Left ventricle myocardium inferior (tissue), 1 donor: ENCODE data around the gene IDH3G. TPM values are rescaled to one million over a fixed set of nuclear protein-coding genes. Genes with fewer than 3 reads are reported as not detected.

Experiments
- DNase-seq: peaks from one replicate; pipeline ENCODE4 v3.0.0-alpha.2; 2020
- H3K27ac ChIP-seq: fragments of 200-600 bp; replicated peaks from 2 replicates; pipeline ENCODE4 v1.8.0; 2021
- H3K27me3 ChIP-seq: fragments of 200-600 bp; 2 replicates; pipeline ENCODE4 v1.8.0; 2021; ENCODE audit warnings: low read depth
- H3K36me3 ChIP-seq: fragments of 200-600 bp; 2 replicates; pipeline ENCODE4 v1.8.0; 2021
- H3K4me1 ChIP-seq: fragments of 200-600 bp; 2 replicates; pipeline ENCODE4 v1.8.0; 2021
- H3K4me3 ChIP-seq: fragments of 200-600 bp; 2 replicates; pipeline ENCODE4 v1.8.0; 2021; ENCODE audit warnings: mild to moderate bottlenecking, moderate library complexity
- H3K9me3 ChIP-seq: fragments of 200-600 bp; replicated peaks from 2 replicates; pipeline ENCODE4 v1.8.0; 2021
- CTCF ChIP-seq: fragments of 200-600 bp; IDR thresholded peaks from 2 replicates; pipeline ENCODE4 v1.8.0; 2021; ENCODE audit warnings: antibody characterized with exemption, mild to moderate bottlenecking, borderline replicate concordance
- intact Hi-C: fragments of 100-400 bp; cut with micrococcal nuclease; formaldehyde crosslinking; loops from one replicate; pipeline ENCODE4 v1.11.0; 2022
- total RNA-seq: library from RNA; stranded (reverse); fragmentation: NEBNext Ultra II Directional; extraction: Animal tissue kit (Norgen Biotek cat#: 25700); gene quantifications from one replicate; pipeline ENCODE4 v1.2.1, GENCODE V29; 2021
- donor health status: DM: no; HTN: yes; CAD: no; lungs with severe emphysema.

The IDH3G gene
- total RNA-seq, 1 donor from 2014 or later, result 72.5 TPM

- no peak for DNase-seq
- Histone ChIP-seq H3K9me3 (no peaks in the 10 kb centered on the region), H3K4me1 (peaks cover 10% of the 10 kb centered on the region), H3K27ac (peak overlapping the region; percentile 45), H3K27me3 (no peaks in the 10 kb centered on the region), H3K36me3 (peaks cover 17% of the 10 kb centered on the region), H3K4me3 (no peak overlapping the region)
- TF ChIP-seq CTCF, result no peak
- intact Hi-C loops, result no loop called here
These were observed 6.6 kb upstream of the IDH3G start for GRCh38 chrX:153800746-153801145.

GRCh38 chrX:153800177-153800722, 6.1 kb upstream of the IDH3G start:
- Histone ChIP-seq H3K36me3 (peaks cover 17% of the 10 kb centered on the region), H3K4me3 (no peak overlapping the region), H3K27me3 (no peaks in the 10 kb centered on the region), H3K4me1 (peaks cover 15% of the 10 kb centered on the region), H3K27ac (peak overlapping the region; percentile 45), H3K9me3 (no peaks in the 10 kb centered on the region)
- intact Hi-C loops, result no loop called here
- no peak for TF ChIP-seq CTCF
- DNase-seq, result no peak

- Histone ChIP-seq H3K9me3 (no peaks in the 10 kb centered on the region), H3K36me3 (peaks cover 17% of the 10 kb centered on the region), H3K4me1 (peaks cover 17% of the 10 kb centered on the region), H3K4me3 (no peak overlapping the region), H3K27ac (no peak overlapping the region), H3K27me3 (no peaks in the 10 kb centered on the region)
- TF ChIP-seq CTCF, result no peak
- no peak for DNase-seq
- intact Hi-C loops, result no loop called here
These were observed 5.2 kb upstream of the IDH3G start for GRCh38 chrX:153799326-153799725.

- no peak for DNase-seq
- no peak for TF ChIP-seq CTCF
- Histone ChIP-seq H3K27ac (no peak overlapping the region), H3K36me3 (peaks cover 17% of the 10 kb centered on the region), H3K27me3 (no peaks in the 10 kb centered on the region), H3K4me3 (no peak overlapping the region), H3K9me3 (no peaks in the 10 kb centered on the region), H3K4me1 (peaks cover 32% of the 10 kb centered on the region)
- intact Hi-C loops, result no loop called here
These were observed 3.3 kb upstream of the IDH3G start for GRCh38 chrX:153797415-153798015.

GRCh38 chrX:153794897-153795816, 982 bp upstream of the IDH3G start:
- H3K36me3 ChIP-seq, result peaks cover 17% of the 10 kb centered on the region
- H3K27me3 ChIP-seq, result no peaks in the 10 kb centered on the region
- peaks cover 53% of the 10 kb centered on the region for H3K4me1 ChIP-seq
- no peak for DNase-seq
- no peak for TF ChIP-seq CTCF
- intact Hi-C loops, result no loop called here
- H3K4me3 ChIP-seq, result peak overlapping the region; percentile 82
- no peaks in the 10 kb centered on the region for H3K9me3 ChIP-seq
- H3K27ac ChIP-seq, result peak overlapping the region; percentile 98
